AG04450 (cell line): ENCODE results near the gene RAB18. TPM values are rescaled to one million over a fixed set of nuclear protein-coding genes. Genes with fewer than 3 reads are reported as not detected.

Experiments
- CTCF ChIA-PET: fragments of 300-600, 350-600 bp; formaldehyde crosslinking; extraction: SDS; loops from one replicate; lab custom pipeline; 2022; ENCODE audit warnings: antibody characterized with exemption, inconsistent platforms; lab: Charles Lee
- POLR2A ChIA-PET: fragments of 350-600 bp; formaldehyde crosslinking; extraction: SDS; loops from one replicate; lab custom pipeline; 2021; ENCODE audit warnings: antibody characterized with exemption, inconsistent platforms; lab: Yijun Ruan, JAX
- DNase-seq: peaks from one replicate; pipeline ENCODE4 v3.0.0-alpha.2; 2011; ENCODE audit warnings: low read depth, low spot score
- H3K27ac ChIP-seq: one replicate; pipeline ENCODE4 v1.5.1; 2012; ENCODE audit warnings: low read depth, low read length, control low read depth
- H3K27me3 ChIP-seq: one replicate; pipeline ENCODE4 v1.6.0; 2012; ENCODE audit warnings: low read length; ENCODE audit not compliant: control insufficient read depth, insufficient read depth
- H3K4me3 ChIP-seq: 2 replicates; pipeline ENCODE4 v1.5.1; 2011; ENCODE audit warnings: mild to moderate bottlenecking, low read depth, low read length, control low read depth
- H3K9me3 ChIP-seq: 2 replicates; pipeline ENCODE4 v1.5.1; 2012; ENCODE audit warnings: low read length; ENCODE audit not compliant: control insufficient read depth, insufficient read depth
- polyA plus RNA-seq: library from polyadenylated mRNA; depleted of rRNA; stranded (reverse); fragments of >200 nt; gene quantifications from 2 replicates; pipeline ENCODE4 v1.2.3, GENCODE V29; 2011; rRNA removed
- TF ChIP-seq, protein P1 (sequence below): IDR thresholded peaks from 2 replicates; pipeline ENCODE4 v1.5.1; 2011; ENCODE audit warnings: low read depth, low read length, control low read depth, inconsistent platforms

The RAB18 gene
- polyA plus RNA-seq, 1 experiment: 93.5 TPM

GRCh38 chr10:27581225-27581624 is 77.1 kb downstream of the RAB18 start:
- POLR2A ChIA-PET: no interaction called here
- Histone ChIP-seq H3K4me3 (no peak overlapping the region), H3K27me3 (peaks cover 3% of the 10 kb centered on the region), H3K27ac (no peak overlapping the region), H3K9me3 (no peaks in the 10 kb centered on the region)
- CTCF ChIA-PET: interaction anchor here (0.7 kb wide), 1 partner anchor 27 kb away, joined by 6 read pairs; no protein-coding TSS in a partner anchor
- no peak for DNase-seq
- TF ChIP-seq, protein P1, sequence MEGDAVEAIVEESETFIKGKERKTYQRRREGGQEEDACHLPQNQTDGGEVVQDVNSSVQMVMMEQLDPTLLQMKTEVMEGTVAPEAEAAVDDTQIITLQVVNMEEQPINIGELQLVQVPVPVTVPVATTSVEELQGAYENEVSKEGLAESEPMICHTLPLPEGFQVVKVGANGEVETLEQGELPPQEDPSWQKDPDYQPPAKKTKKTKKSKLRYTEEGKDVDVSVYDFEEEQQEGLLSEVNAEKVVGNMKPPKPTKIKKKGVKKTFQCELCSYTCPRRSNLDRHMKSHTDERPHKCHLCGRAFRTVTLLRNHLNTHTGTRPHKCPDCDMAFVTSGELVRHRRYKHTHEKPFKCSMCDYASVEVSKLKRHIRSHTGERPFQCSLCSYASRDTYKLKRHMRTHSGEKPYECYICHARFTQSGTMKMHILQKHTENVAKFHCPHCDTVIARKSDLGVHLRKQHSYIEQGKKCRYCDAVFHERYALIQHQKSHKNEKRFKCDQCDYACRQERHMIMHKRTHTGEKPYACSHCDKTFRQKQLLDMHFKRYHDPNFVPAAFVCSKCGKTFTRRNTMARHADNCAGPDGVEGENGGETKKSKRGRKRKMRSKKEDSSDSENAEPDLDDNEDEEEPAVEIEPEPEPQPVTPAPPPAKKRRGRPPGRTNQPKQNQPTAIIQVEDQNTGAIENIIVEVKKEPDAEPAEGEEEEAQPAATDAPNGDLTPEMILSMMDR: no peak

GRCh38 chr10:27584302-27584701 is 80.2 kb downstream of the RAB18 start:
- POLR2A ChIA-PET: no interaction called here
- peaks cover 3% of the 10 kb centered on the region for H3K27me3 ChIP-seq

More at GRCh38 chr10:27584302-27584701, 80.2 kb downstream of the RAB18 start:
- TF ChIP-seq, protein P1: no peak
- Histone ChIP-seq H3K27ac (no peak overlapping the region), H3K4me3 (no peak overlapping the region), H3K9me3 (no peaks in the 10 kb centered on the region)
- no peak for DNase-seq
- CTCF ChIA-PET: no interaction called here

Other genes with a start within 250 kb of the RAB18 start
- 0.76 and 0.87 TPM in 2 replicates for gene MKX, start 241.5 kb downstream of the RAB18 start, polyA plus RNA-seq